ENCODE results near the gene WAC.
"Not testable (repeated sequence)": the region's sequence is repeated elsewhere in the genome, so short reads cannot be mapped to it uniquely, and the experiment has no call there.

DNA sequence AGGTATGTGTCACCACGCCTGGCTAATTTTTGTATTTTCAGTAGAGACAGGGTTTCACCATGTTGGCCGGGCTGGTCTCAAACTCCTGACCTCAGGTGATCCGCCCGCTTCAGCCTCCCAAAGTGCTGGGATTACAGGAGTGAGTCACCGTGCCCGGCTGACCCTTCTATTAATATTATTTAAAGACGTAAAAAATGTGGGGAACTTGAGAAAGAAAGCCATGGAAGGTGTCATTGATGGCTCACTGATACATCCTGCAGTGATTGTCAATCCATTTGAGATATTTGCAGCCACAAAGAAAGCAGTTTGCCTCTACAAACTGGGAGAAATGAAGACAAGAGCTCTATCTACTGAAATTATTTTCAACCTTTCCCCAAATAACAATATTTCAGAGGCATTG is 125.9 kb downstream of the WAC start:
- TF ChIP-seq, protein P1, sequence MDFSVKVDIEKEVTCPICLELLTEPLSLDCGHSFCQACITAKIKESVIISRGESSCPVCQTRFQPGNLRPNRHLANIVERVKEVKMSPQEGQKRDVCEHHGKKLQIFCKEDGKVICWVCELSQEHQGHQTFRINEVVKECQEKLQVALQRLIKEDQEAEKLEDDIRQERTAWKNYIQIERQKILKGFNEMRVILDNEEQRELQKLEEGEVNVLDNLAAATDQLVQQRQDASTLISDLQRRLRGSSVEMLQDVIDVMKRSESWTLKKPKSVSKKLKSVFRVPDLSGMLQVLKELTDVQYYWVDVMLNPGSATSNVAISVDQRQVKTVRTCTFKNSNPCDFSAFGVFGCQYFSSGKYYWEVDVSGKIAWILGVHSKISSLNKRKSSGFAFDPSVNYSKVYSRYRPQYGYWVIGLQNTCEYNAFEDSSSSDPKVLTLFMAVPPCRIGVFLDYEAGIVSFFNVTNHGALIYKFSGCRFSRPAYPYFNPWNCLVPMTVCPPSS (IDR thresholded peaks at IDR 0.05): not testable (repeated sequence)
- TF ChIP-seq MAFK (conservative IDR thresholded peaks at IDR 0.05 in 1 of 2, IDR thresholded peaks at IDR 0.05 in 1 of 2; ENCODE audit: low read length in 2 of 2); TRIM24 (CRISPR knock-in tag; IDR thresholded peaks at IDR 0.05); ZBTB20 (CRISPR knock-in tag; IDR thresholded peaks at IDR 0.05; ENCODE audit: borderline replicate concordance, low read depth); MYC (CRISPR knock-in tag; IDR thresholded peaks at IDR 0.05; ENCODE audit: borderline replicate concordance); ZNF570 (CRISPR knock-in tag; IDR thresholded peaks at IDR 0.05; ENCODE audit: borderline replicate concordance): not testable (repeated sequence)
- TF ChIP-seq, protein P2, sequence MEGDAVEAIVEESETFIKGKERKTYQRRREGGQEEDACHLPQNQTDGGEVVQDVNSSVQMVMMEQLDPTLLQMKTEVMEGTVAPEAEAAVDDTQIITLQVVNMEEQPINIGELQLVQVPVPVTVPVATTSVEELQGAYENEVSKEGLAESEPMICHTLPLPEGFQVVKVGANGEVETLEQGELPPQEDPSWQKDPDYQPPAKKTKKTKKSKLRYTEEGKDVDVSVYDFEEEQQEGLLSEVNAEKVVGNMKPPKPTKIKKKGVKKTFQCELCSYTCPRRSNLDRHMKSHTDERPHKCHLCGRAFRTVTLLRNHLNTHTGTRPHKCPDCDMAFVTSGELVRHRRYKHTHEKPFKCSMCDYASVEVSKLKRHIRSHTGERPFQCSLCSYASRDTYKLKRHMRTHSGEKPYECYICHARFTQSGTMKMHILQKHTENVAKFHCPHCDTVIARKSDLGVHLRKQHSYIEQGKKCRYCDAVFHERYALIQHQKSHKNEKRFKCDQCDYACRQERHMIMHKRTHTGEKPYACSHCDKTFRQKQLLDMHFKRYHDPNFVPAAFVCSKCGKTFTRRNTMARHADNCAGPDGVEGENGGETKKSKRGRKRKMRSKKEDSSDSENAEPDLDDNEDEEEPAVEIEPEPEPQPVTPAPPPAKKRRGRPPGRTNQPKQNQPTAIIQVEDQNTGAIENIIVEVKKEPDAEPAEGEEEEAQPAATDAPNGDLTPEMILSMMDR (CRISPR knock-in tag; IDR thresholded peaks at IDR 0.05): not testable (repeated sequence)
- TF ChIP-seq, protein P3, sequence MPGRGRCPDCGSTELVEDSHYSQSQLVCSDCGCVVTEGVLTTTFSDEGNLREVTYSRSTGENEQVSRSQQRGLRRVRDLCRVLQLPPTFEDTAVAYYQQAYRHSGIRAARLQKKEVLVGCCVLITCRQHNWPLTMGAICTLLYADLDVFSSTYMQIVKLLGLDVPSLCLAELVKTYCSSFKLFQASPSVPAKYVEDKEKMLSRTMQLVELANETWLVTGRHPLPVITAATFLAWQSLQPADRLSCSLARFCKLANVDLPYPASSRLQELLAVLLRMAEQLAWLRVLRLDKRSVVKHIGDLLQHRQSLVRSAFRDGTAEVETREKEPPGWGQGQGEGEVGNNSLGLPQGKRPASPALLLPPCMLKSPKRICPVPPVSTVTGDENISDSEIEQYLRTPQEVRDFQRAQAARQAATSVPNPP (CRISPR knock-in tag; IDR thresholded peaks at IDR 0.05): not testable (repeated sequence)
